ENCODE data around the gene NSUN5.
"Not testable (repeated sequence)": the region's sequence is repeated elsewhere in the genome, so short reads cannot be mapped to it uniquely, and the experiment has no call there.

Gene NSUN5

DNA sequence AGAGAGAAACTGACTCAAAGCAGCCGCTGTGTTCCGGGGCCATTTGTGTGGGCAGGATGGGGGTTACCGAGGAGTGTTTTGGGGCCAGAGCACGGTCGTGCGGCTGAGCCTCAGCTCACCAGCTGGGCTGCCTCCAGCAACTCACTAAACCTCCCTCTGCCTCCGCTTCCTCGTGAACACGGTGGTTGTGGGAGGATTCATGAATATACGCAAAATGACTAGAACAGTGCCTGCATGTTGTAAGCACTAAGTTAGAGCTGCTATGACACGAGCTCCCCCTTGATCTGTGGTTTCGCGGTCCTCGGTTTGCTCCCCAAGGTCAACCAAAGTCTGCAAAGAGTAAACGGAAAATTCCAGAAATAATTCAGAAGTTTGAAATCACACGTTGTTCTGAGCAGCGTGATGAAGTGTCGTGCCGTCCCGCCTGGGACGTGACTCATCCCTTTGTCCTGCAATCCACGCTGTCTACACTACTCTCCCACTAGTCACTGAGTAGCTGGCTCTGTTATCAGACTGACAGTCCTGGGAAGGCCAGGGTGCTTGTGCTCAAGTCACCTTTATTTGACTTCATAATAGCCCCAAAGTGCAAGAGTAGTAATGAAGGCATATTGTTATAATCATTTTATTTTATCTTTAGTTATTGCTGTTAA lies 41.8 kb downstream of the NSUN5 start:
- H3K27ac Mint-ChIP-seq; H3K27me3 Mint-ChIP-seq; H3K36me3 Mint-ChIP-seq (ENCODE audit: low read depth); H3K9me3 Mint-ChIP-seq; H3K4me1 Mint-ChIP-seq (ENCODE audit: low read depth); H3K4me3 Mint-ChIP-seq: not testable (repeated sequence)

DNA sequence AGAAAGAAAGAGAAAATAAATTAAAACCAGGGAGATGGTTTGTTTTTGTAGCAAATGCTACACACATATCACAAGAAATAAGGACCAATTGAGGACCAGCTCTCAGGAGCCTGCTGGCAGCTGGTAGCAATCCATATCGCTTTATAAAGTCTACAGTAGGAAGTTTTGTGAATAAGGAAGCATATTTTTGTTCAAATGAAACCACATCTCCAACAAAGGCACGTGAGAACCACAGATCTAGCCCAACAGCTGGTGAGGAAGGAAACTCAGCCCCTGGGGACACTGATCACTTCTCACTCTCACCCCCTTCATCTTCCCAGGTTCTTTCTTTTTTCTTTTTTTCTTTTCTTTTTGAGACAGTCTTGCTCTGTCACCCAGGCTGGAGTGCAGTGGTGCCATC lies 46.2 kb downstream of the NSUN5 start:
- H3K27ac Mint-ChIP-seq; H3K4me1 Mint-ChIP-seq (ENCODE audit: low read depth); H3K36me3 Mint-ChIP-seq (ENCODE audit: low read depth); H3K27me3 Mint-ChIP-seq; H3K9me3 Mint-ChIP-seq; H3K4me3 Mint-ChIP-seq: not testable (repeated sequence)

All from stimulated activated naive CD8-positive, alpha-beta T cell treated with anti-CD3 and anti-CD28 coated beads, Interleukin-15, Interleukin-2, amounts not matched to agents 100 ng/mL and 50 ng/mL, for 24 hours (primary cell).